ENCODE results near the gene FRAS1.
A peak's percentile ranks its signal among the peaks of the same experiment; 100 is the strongest.

FRAS1 gene

GRCh38 chr4:78336093-78336943, 279.2 kb downstream of the FRAS1 start:
- no peak for DNase-seq

GRCh38 chr4:78337244-78338020, 280.3 kb downstream of the FRAS1 start:
- DNase-seq, result no peak

GRCh38 chr4:78342125-78342524, 285.0 kb downstream of the FRAS1 start:
- no peak for DNase-seq

- no peak for DNase-seq
Observed at GRCh38 chr4:78343682-78344081, 286.6 kb downstream of the FRAS1 start.

- no peak for DNase-seq
Observed at GRCh38 chr4:78345237-78345636, 288.1 kb downstream of the FRAS1 start.

- DNase-seq, result no peak
Observed at GRCh38 chr4:78346222-78346621, 289.1 kb downstream of the FRAS1 start.

GRCh38 chr4:78347527-78347926, 290.4 kb downstream of the FRAS1 start:
- DNase-seq, result no peak

GRCh38 chr4:78353921-78354320, 296.8 kb downstream of the FRAS1 start:
- DNase-seq, result no peak

GRCh38 chr4:78354782-78355181, 297.7 kb downstream of the FRAS1 start:
- no peak for DNase-seq

GRCh38 chr4:78355306-78355705, 298.2 kb downstream of the FRAS1 start:
- DNase-seq, result no peak

GRCh38 chr4:78356251-78356786, 299.2 kb downstream of the FRAS1 start:
- no peak for DNase-seq

- DNase-seq, result no peak
Observed at GRCh38 chr4:78357122-78357521, 300.0 kb downstream of the FRAS1 start.

- no peak for DNase-seq
Observed at GRCh38 chr4:78360466-78360865, 303.3 kb downstream of the FRAS1 start.

GRCh38 chr4:78361621-78362120, 304.5 kb downstream of the FRAS1 start:
- DNase-seq, result no peak

- no peak for DNase-seq
Observed at GRCh38 chr4:78362310-78362709, 305.2 kb downstream of the FRAS1 start.

GRCh38 chr4:78363031-78363570, 306.0 kb downstream of the FRAS1 start:
- DNase-seq, result no peak

GRCh38 chr4:78369679-78370078, 312.6 kb downstream of the FRAS1 start:
- DNase-seq, result no peak

- no peak for DNase-seq
Observed at GRCh38 chr4:78370631-78371372, 313.7 kb downstream of the FRAS1 start.

GRCh38 chr4:78372355-78372988, 315.3 kb downstream of the FRAS1 start:
- DNase-seq, result peak; percentile 7

GRCh38 chr4:78377555-78377954, 320.4 kb downstream of the FRAS1 start:
- DNase-seq, result no peak

GRCh38 chr4:78379040-78379439, 321.9 kb downstream of the FRAS1 start:
- no peak for DNase-seq
